ENCODE data around the gene PCSK6.

PCSK6 gene

GRCh38 chr15:101437618-101438481, 51.7 kb downstream of the PCSK6 start:
- no peaks in the 10 kb centered on the region for H3K9me3 ChIP-seq (ENCODE audit: insufficient read depth, low read length, severe bottlenecking)
- H3K27ac ChIP-seq (ENCODE audit: low read length), result no peak overlapping the region
- ATAC-seq (ENCODE audit: insufficient read depth, low read depth) (no peak), DNase-seq (no peak)
- no peaks in the 10 kb centered on the region for H3K79me2 ChIP-seq (ENCODE audit: insufficient read depth, low read length)
- H3K4me3 ChIP-seq (ENCODE audit: low read depth in 1 of 2, low read length in 2 of 2), result no peak overlapping the region
- no peaks in the 10 kb centered on the region for H3K27me3 ChIP-seq (ENCODE audit: insufficient read depth, low read length, poor library complexity)
- no peaks in the 10 kb centered on the region for H4K20me1 ChIP-seq (ENCODE audit: insufficient read depth, low read length)
- TF ChIP-seq EZH2 (IDR thresholded peaks at IDR 0.05; ENCODE audit: borderline replicate concordance, low read depth, low read length, severe bottlenecking), result no peak
- TF ChIP-seq, protein P1, sequence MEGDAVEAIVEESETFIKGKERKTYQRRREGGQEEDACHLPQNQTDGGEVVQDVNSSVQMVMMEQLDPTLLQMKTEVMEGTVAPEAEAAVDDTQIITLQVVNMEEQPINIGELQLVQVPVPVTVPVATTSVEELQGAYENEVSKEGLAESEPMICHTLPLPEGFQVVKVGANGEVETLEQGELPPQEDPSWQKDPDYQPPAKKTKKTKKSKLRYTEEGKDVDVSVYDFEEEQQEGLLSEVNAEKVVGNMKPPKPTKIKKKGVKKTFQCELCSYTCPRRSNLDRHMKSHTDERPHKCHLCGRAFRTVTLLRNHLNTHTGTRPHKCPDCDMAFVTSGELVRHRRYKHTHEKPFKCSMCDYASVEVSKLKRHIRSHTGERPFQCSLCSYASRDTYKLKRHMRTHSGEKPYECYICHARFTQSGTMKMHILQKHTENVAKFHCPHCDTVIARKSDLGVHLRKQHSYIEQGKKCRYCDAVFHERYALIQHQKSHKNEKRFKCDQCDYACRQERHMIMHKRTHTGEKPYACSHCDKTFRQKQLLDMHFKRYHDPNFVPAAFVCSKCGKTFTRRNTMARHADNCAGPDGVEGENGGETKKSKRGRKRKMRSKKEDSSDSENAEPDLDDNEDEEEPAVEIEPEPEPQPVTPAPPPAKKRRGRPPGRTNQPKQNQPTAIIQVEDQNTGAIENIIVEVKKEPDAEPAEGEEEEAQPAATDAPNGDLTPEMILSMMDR (IDR thresholded peaks at IDR 0.05; ENCODE audit: borderline replicate concordance, extremely low read depth, low read length, poor library complexity, severe bottlenecking), result no peak
- no peak overlapping the region for H2AFZ ChIP-seq (ENCODE audit: low read depth, low read length)
- no peak overlapping the region for H3K9ac ChIP-seq (ENCODE audit: low read depth, low read length)
- no peak overlapping the region for H3K4me2 ChIP-seq (ENCODE audit: insufficient read depth, low read length)
- no peaks in the 10 kb centered on the region for H3K36me3 ChIP-seq (ENCODE audit: insufficient read depth, low read length)
- peaks cover 15% of the 10 kb centered on the region for H3K4me1 ChIP-seq (ENCODE audit: insufficient read depth, low read length)

DNA sequence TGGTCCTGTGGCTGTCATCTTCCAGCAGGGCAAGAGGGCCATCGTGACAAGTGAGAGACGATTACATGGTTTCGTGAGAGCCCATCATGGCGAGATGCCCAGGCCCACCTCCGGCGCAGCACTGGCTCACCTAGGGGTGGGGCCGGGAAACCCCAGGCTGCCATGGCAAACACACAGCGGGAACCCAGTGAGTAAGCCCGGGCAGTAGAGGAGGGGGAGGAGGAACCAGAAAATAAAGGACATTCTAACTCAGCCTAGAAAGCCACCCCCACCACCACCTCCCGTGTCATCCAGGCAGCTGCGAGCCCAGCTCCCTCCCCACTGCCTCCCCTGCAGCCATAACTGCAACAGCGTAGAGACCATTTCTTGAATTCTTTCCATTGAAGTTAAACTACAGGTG, 52.3 kb downstream of the PCSK6 start:
- peaks cover 13% of the 10 kb centered on the region for H3K4me1 ChIP-seq (ENCODE audit: insufficient read depth, low read length)
- H3K27ac ChIP-seq (ENCODE audit: low read length), result no peak overlapping the region
- H3K4me3 ChIP-seq (ENCODE audit: low read depth in 1 of 2, low read length in 2 of 2), result no peak overlapping the region
- H3K36me3 ChIP-seq (ENCODE audit: insufficient read depth, low read length), result no peaks in the 10 kb centered on the region
- TF ChIP-seq, protein P1 (IDR thresholded peaks at IDR 0.05; ENCODE audit: borderline replicate concordance, extremely low read depth, low read length, poor library complexity, severe bottlenecking), result no peak
- TF ChIP-seq EZH2 (IDR thresholded peaks at IDR 0.05; ENCODE audit: borderline replicate concordance, low read depth, low read length, severe bottlenecking), result no peak
- no peaks in the 10 kb centered on the region for H3K27me3 ChIP-seq (ENCODE audit: insufficient read depth, low read length, poor library complexity)
- no peak overlapping the region for H3K4me2 ChIP-seq (ENCODE audit: insufficient read depth, low read length)
- H3K79me2 ChIP-seq (ENCODE audit: insufficient read depth, low read length), result no peaks in the 10 kb centered on the region
- no peak overlapping the region for H3K9ac ChIP-seq (ENCODE audit: low read depth, low read length)
- no peak for DNase-seq
- H3K9me3 ChIP-seq (ENCODE audit: insufficient read depth, low read length, severe bottlenecking), result no peaks in the 10 kb centered on the region
- H2AFZ ChIP-seq (ENCODE audit: low read depth, low read length), result no peak overlapping the region
- no peaks in the 10 kb centered on the region for H4K20me1 ChIP-seq (ENCODE audit: insufficient read depth, low read length)
- no peak for ATAC-seq (ENCODE audit: insufficient read depth, low read depth)

DNA sequence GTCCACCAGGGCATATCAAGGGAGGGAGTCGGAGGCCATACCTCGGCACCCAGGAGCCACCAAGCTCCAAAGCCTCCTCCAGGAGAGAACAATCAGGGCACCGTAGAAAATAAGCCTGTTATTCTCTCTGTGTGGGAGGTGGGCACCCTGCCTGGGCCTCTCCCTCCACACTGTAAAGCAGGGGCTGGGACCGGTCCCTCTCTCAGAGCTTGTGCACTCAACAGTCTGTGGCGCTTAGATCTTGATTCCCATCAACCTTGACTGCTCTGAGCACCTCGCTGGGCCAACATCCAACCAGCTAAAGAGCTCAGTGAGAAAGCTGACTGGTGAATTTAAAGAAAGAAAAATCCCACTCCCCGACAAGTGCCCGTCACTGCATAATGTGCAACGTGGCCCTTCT, 53.0 kb downstream of the PCSK6 start:
- H3K27ac ChIP-seq (ENCODE audit: low read length), result no peak overlapping the region
- no peak for ATAC-seq (ENCODE audit: insufficient read depth, low read depth)
- no peaks in the 10 kb centered on the region for H3K79me2 ChIP-seq (ENCODE audit: insufficient read depth, low read length)
- no peaks in the 10 kb centered on the region for H4K20me1 ChIP-seq (ENCODE audit: insufficient read depth, low read length)
- no peak overlapping the region for H2AFZ ChIP-seq (ENCODE audit: low read depth, low read length)
- TF ChIP-seq, protein P1 (IDR thresholded peaks at IDR 0.05; ENCODE audit: borderline replicate concordance, extremely low read depth, low read length, poor library complexity, severe bottlenecking), result no peak
- no peak for TF ChIP-seq EZH2 (IDR thresholded peaks at IDR 0.05; ENCODE audit: borderline replicate concordance, low read depth, low read length, severe bottlenecking)
- DNase-seq, result no peak
- H3K27me3 ChIP-seq (ENCODE audit: insufficient read depth, low read length, poor library complexity), result no peaks in the 10 kb centered on the region
- no peaks in the 10 kb centered on the region for H3K9me3 ChIP-seq (ENCODE audit: insufficient read depth, low read length, severe bottlenecking)
- H3K4me2 ChIP-seq (ENCODE audit: insufficient read depth, low read length), result no peak overlapping the region
- peaks cover 6% of the 10 kb centered on the region for H3K4me1 ChIP-seq (ENCODE audit: insufficient read depth, low read length)
- no peaks in the 10 kb centered on the region for H3K36me3 ChIP-seq (ENCODE audit: insufficient read depth, low read length)
- H3K9ac ChIP-seq (ENCODE audit: low read depth, low read length), result no peak overlapping the region
- no peak overlapping the region for H3K4me3 ChIP-seq (ENCODE audit: low read depth in 1 of 2, low read length in 2 of 2)
